ENCODE data around the gene CEP164.
"Not testable (repeated sequence)": the region's sequence is repeated elsewhere in the genome, so short reads cannot be mapped to it uniquely, and the experiment has no call there.

The CEP164 gene

GRCh38 chr11:117399100-117399840 is 71.6 kb downstream of the CEP164 start:
- not testable (repeated sequence) for DNase-seq

GRCh38 chr11:117405898-117406297 is 78.2 kb downstream of the CEP164 start:
- not testable (repeated sequence) for DNase-seq

- DNase-seq, result no peak
Measured at GRCh38 chr11:117407016-117407415, 79.4 kb downstream of the CEP164 start.

GRCh38 chr11:117408356-117408755 is 80.7 kb downstream of the CEP164 start:
- no peak for DNase-seq

GRCh38 chr11:117409511-117409910 is 81.9 kb downstream of the CEP164 start:
- no peak for DNase-seq

GRCh38 chr11:117410238-117410637 is 82.6 kb downstream of the CEP164 start:
- DNase-seq, result no peak

- no peak for DNase-seq
Measured at GRCh38 chr11:117410861-117411710, 83.4 kb downstream of the CEP164 start.

GRCh38 chr11:117411736-117412135 is 84.1 kb downstream of the CEP164 start:
- DNase-seq, result no peak

GRCh38 chr11:117412176-117412575 is 84.5 kb downstream of the CEP164 start:
- DNase-seq, result no peak

- DNase-seq, result no peak
Measured at GRCh38 chr11:117412653-117413275, 85.1 kb downstream of the CEP164 start.

- no peak for DNase-seq
Measured at GRCh38 chr11:117413616-117414015, 86.0 kb downstream of the CEP164 start.

GRCh38 chr11:117414724-117415123 is 87.1 kb downstream of the CEP164 start:
- no peak for DNase-seq

GRCh38 chr11:117415358-117415896 is 87.8 kb downstream of the CEP164 start:
- no peak for DNase-seq

- DNase-seq, result no peak
Measured at GRCh38 chr11:117417342-117417741, 89.7 kb downstream of the CEP164 start.

GRCh38 chr11:117417856-117418255 is 90.2 kb downstream of the CEP164 start:
- DNase-seq, result no peak

- DNase-seq, result no peak
Measured at GRCh38 chr11:117418737-117419481, 91.3 kb downstream of the CEP164 start.

GRCh38 chr11:117419482-117420142 is 92.0 kb downstream of the CEP164 start:
- DNase-seq, result no peak

- no peak for DNase-seq
Measured at GRCh38 chr11:117420143-117420485, 92.5 kb downstream of the CEP164 start.

- DNase-seq, result no peak
Measured at GRCh38 chr11:117420598-117420997, 92.9 kb downstream of the CEP164 start.

GRCh38 chr11:117421041-117421440 is 93.4 kb downstream of the CEP164 start:
- no peak for DNase-seq

GRCh38 chr11:117421476-117421875 is 93.8 kb downstream of the CEP164 start:
- DNase-seq, result no peak

- no peak for DNase-seq
Measured at GRCh38 chr11:117423046-117423575, 95.5 kb downstream of the CEP164 start.
